IMR-90 (cell line): ENCODE results near the gene CCDC30. TPM values are rescaled to one million over a fixed set of nuclear protein-coding genes. Genes with fewer than 3 reads are reported as not detected.

Experiments used
- ATAC-seq: fragments of 200-7000 bp; cut with Tn5 transposase; 2 replicates; pipeline ENCODE4 v1.9.1; 2020; ENCODE audit warnings: low read depth, mild to moderate bottlenecking, moderate library complexity
- BruUV-seq: library from RNA; stranded (reverse); fragments of 400-500 nt; replicated peaks from 2 replicates; lab custom pipeline; 2021; lab: Mats Ljungman, UMichigan
- CTCF ChIA-PET: fragments of 300-600 bp; formaldehyde crosslinking; extraction: SDS; loops from one replicate; lab custom pipeline; 2021; ENCODE audit warnings: antibody characterized with exemption; lab: Yijun Ruan, JAX
- POLR2A ChIA-PET: fragments of 300-600 bp; sonication (Branson Sonifier 250); formaldehyde crosslinking; loops from one replicate; lab custom pipeline; 2022; ENCODE audit warnings: antibody characterized with exemption; ENCODE audit not compliant: unreplicated experiment; lab: Charles Lee
- DNase-seq: peaks from one replicate; pipeline ENCODE4 v3.0.0; 2013
- H2AFZ ChIP-seq: replicated peaks from 2 replicates; pipeline ENCODE3; 2013; ENCODE audit warnings: low read length, mild to moderate bottlenecking; ENCODE audit not compliant: poor library complexity
- H2AK5ac ChIP-seq: 2 replicates; pipeline ENCODE4 v1.6.1; 2013; ENCODE audit warnings: low read depth, low read length, inconsistent platforms
- H2AK9ac ChIP-seq: replicated peaks from 2 replicates; pipeline ENCODE3; 2013; ENCODE audit warnings: mild to moderate bottlenecking, low read depth, low read length, moderate library complexity; ENCODE audit not compliant: poor library complexity
- H2BK120ac ChIP-seq: 2 replicates; pipeline ENCODE4 v1.6.1; 2013; ENCODE audit warnings: low read depth, low read length, inconsistent platforms
- H2BK15ac ChIP-seq: 3 replicates; pipeline ENCODE4 v1.6.1; 2013; ENCODE audit warnings: low read depth, low read length, inconsistent platforms
- H2BK20ac ChIP-seq: 2 replicates; pipeline ENCODE4 v1.6.1; 2013; ENCODE audit warnings: low read depth, mild to moderate bottlenecking, inconsistent platforms, low read length, moderate library complexity
- H2BK5ac ChIP-seq: 2 replicates; pipeline ENCODE4 v1.6.1; 2013; ENCODE audit warnings: mild to moderate bottlenecking, low read depth, low read length, inconsistent platforms; ENCODE audit not compliant: poor library complexity, severe bottlenecking
- H3K14ac ChIP-seq: replicated peaks from 2 replicates; pipeline ENCODE4 v1.6.1; 2013; ENCODE audit warnings: low read depth, low read length, inconsistent platforms
- H3K18ac ChIP-seq: 2 replicates; pipeline ENCODE4 v1.6.1; 2013; ENCODE audit warnings: low read depth, low read length, control low read depth
- H3K23ac ChIP-seq: 2 replicates; pipeline ENCODE4 v1.6.1; 2013; ENCODE audit warnings: low read depth, low read length, inconsistent platforms
- H3K27ac ChIP-seq: 2 replicates; pipeline ENCODE4 v1.5.1; 2013; ENCODE audit warnings: mild to moderate bottlenecking, control low read depth, low read length; ENCODE audit not compliant: insufficient read depth
- H3K27me3 ChIP-seq: 2 replicates; pipeline ENCODE4 v1.6.1; 2013; ENCODE audit warnings: low read length; ENCODE audit not compliant: control insufficient read depth, insufficient read depth
- H3K36me3 ChIP-seq: 2 replicates; pipeline ENCODE4 v1.6.1; 2013; ENCODE audit warnings: low read length, mixed read lengths; ENCODE audit not compliant: control insufficient read depth, insufficient read depth
- H3K4ac ChIP-seq: 2 replicates; pipeline ENCODE4 v1.6.1; 2013; ENCODE audit warnings: low read depth, low read length, inconsistent platforms
- H3K4me1 ChIP-seq: 2 replicates; pipeline ENCODE4 v1.6.1; 2013; ENCODE audit warnings: low read length, mixed read lengths; ENCODE audit not compliant: control insufficient read depth, insufficient read depth
- H3K4me2 ChIP-seq: 2 replicates; pipeline ENCODE4 v1.6.1; 2013; ENCODE audit warnings: low read depth, mild to moderate bottlenecking, control low read depth, low read length, moderate library complexity
- H3K4me3 ChIP-seq: 2 replicates; pipeline ENCODE4 v1.5.1; 2013; ENCODE audit warnings: low read depth, mild to moderate bottlenecking, control low read depth, low read length, moderate library complexity; ENCODE audit not compliant: insufficient read depth
- H3K56ac ChIP-seq: 2 replicates; pipeline ENCODE4 v1.6.1; 2013; ENCODE audit warnings: low read length, inconsistent platforms; ENCODE audit not compliant: insufficient read depth; ENCODE audit errors: extremely low read depth
- H3K79me1 ChIP-seq, 2 experiments: 2 replicates each; pipeline ENCODE4 v1.6.1; 2013; ENCODE audit warnings: low read length in 2 of 2, inconsistent platforms in 1 of 2, low read depth in 1 of 2
- H3K9ac ChIP-seq: 2 replicates; pipeline ENCODE4 v1.6.1; 2013; ENCODE audit warnings: low read depth, low read length, control low read depth
- H3K9me1 ChIP-seq: 2 replicates; pipeline ENCODE4 v1.6.1; 2013; ENCODE audit warnings: low read length, inconsistent platforms; ENCODE audit not compliant: insufficient read depth
- H3K9me3 ChIP-seq: 2 replicates; pipeline ENCODE4 v1.6.1; 2013; ENCODE audit warnings: low read length; ENCODE audit not compliant: control insufficient read depth, insufficient read depth
- H4K20me1 ChIP-seq: 2 replicates; pipeline ENCODE4 v1.6.1; 2013; ENCODE audit warnings: low read length, inconsistent platforms; ENCODE audit not compliant: insufficient read depth
- H4K5ac ChIP-seq: 2 replicates; pipeline ENCODE4 v1.6.1; 2013; ENCODE audit warnings: mild to moderate bottlenecking, low read depth, low read length, control low read depth
- H4K8ac ChIP-seq, 2 experiments: 2 replicates each; pipeline ENCODE4 v1.6.1; 2013; ENCODE audit warnings: low read depth in 2 of 2, low read length in 2 of 2, control low read depth in 1 of 2, inconsistent platforms in 1 of 2
- H4K91ac ChIP-seq: 2 replicates; pipeline ENCODE4 v1.6.1; 2013; ENCODE audit warnings: low read depth, low read length, inconsistent platforms; ENCODE audit not compliant: insufficient read depth
- BHLHE40 ChIP-seq: fragments of 150-350 bp; IDR thresholded peaks from 2 replicates; pipeline ENCODE4 v1.6.1; 2016; ENCODE audit warnings: mild to moderate bottlenecking, low read depth, low read length
- CEBPB ChIP-seq: IDR thresholded peaks from 2 replicates; pipeline ENCODE4 v1.6.1; 2012; ENCODE audit warnings: low read depth, low read length, improper control_type of control experiment
- CHD1 ChIP-seq: IDR thresholded peaks from 2 replicates; pipeline ENCODE4 v1.6.1; 2012; ENCODE audit warnings: low read depth, low read length, improper control_type of control experiment
- FOS ChIP-seq: fragments of 150-350 bp; IDR thresholded peaks from 2 replicates; pipeline ENCODE4 v1.6.1; 2016; ENCODE audit warnings: low read depth, low read length
- MAFK ChIP-seq: IDR thresholded peaks from 2 replicates; pipeline ENCODE4 v1.6.1; 2012; ENCODE audit warnings: low read depth, low read length, improper control_type of control experiment
- MAZ ChIP-seq: IDR thresholded peaks from 2 replicates; pipeline ENCODE4 v1.6.1; 2012; ENCODE audit warnings: low read depth, mild to moderate bottlenecking, low read length, improper control_type of control experiment, moderate library complexity, borderline replicate concordance
- MXI1 ChIP-seq: IDR thresholded peaks from 2 replicates; pipeline ENCODE4 v1.6.1; 2012; ENCODE audit warnings: low read depth, mild to moderate bottlenecking, low read length, moderate library complexity, borderline replicate concordance
- NFE2L2 ChIP-seq: fragments of 150-350 bp; IDR thresholded peaks from 2 replicates; pipeline ENCODE4 v1.6.1; 2016; ENCODE audit warnings: low read depth, mild to moderate bottlenecking, low read length
- POLR2A ChIP-seq: IDR thresholded peaks from 2 replicates; pipeline ENCODE4 v1.6.1; 2012; ENCODE audit warnings: mild to moderate bottlenecking, low read depth, low read length
- RAD21 ChIP-seq: IDR thresholded peaks from 2 replicates; pipeline ENCODE4 v1.6.1; 2012; ENCODE audit warnings: low read length, improper control_type of control experiment
- RCOR1 ChIP-seq: IDR thresholded peaks from 2 replicates; pipeline ENCODE4 v1.6.1; 2012; ENCODE audit warnings: mild to moderate bottlenecking, low read length, improper control_type of control experiment; ENCODE audit not compliant: insufficient replicate concordance
- RFX5 ChIP-seq: IDR thresholded peaks from 2 replicates; pipeline ENCODE4 v1.8.0; 2012; ENCODE audit warnings: low read depth, mild to moderate bottlenecking, low read length, moderate library complexity
- SMC3 ChIP-seq: fragments of 150-350 bp; IDR thresholded peaks from 2 replicates; pipeline ENCODE4 v1.6.1; 2016; ENCODE audit warnings: low read depth, mild to moderate bottlenecking, antibody characterized with exemption, low read length, moderate library complexity
- WGBS, 2 experiments: methylation state at CpG; one replicate each; pipeline versions ENCODE4 v1.1.5 to v1.1.7; 2013; ENCODE audit warnings: missing lambda C conversion rate in 2 of 2; ENCODE audit not compliant: insufficient read length in 1 of 2; ENCODE audit errors: extremely low coverage in 2 of 2; 5-methylcytosine and 5-hydroxymethylcytosine counted together
- dilution Hi-C: fragments of 300-500 bp; cut with HindIII; formaldehyde crosslinking; loops from one replicate; pipeline ENCODE4 v1.14.3; 2018; ENCODE audit warnings: low sequenced_read_pairs; ENCODE audit not compliant: unreplicated experiment
- in situ Hi-C: fragments of 300-500 bp; cut with MboI; formaldehyde crosslinking; loops from 3 replicates; pipeline ENCODE4 v1.14.3; 2019; ENCODE audit warnings: low sequenced_read_pairs, inconsistent platforms, mixed read lengths
- intact Hi-C: fragments of 100-400 bp; cut with micrococcal nuclease; formaldehyde crosslinking; loops from 2 replicates; pipeline ENCODE4 v1.10.0; 2022
- polyA plus RNA-seq, 3 experiments: library from polyadenylated mRNA; depleted of rRNA; stranded (reverse); fragments of >200 nt; gene quantifications; 2 replicates each; pipeline ENCODE4 v1.2.3, GENCODE V29; 2012; ENCODE audit warnings: low replicate concordance in 1 of 3
- total RNA-seq: library from RNA; depleted of rRNA; stranded (reverse); fragments of >200 nt; gene quantifications from 2 replicates; pipeline ENCODE4 v1.2.3, GENCODE V29; 2012
- TF ChIP-seq, protein P1 (sequence below): fragments of 150-350 bp; IDR thresholded peaks from 2 replicates; pipeline ENCODE4 v1.6.1; 2016; ENCODE audit warnings: low read depth, mild to moderate bottlenecking, low read length, moderate library complexity, borderline replicate concordance
- TF ChIP-seq, protein P2 (sequence below): conservative IDR thresholded peaks from 2 replicates; pipeline ENCODE4 v1.5.1; 2012; ENCODE audit warnings: mild to moderate bottlenecking, low read depth, low read length, improper control_type of control experiment
- TF ChIP-seq, protein P3 (sequence below): fragments of 150-350 bp; IDR thresholded peaks from 2 replicates; pipeline ENCODE4 v1.6.1; 2017; ENCODE audit warnings: mild to moderate bottlenecking, antibody characterized with exemption, low read length, low read depth

CCDC30 gene
- total and polyA plus RNA-seq, 2 of the 4 experiments (the other 2 are of a cell fraction), result 0.14 to 0.18 TPM

DNA sequence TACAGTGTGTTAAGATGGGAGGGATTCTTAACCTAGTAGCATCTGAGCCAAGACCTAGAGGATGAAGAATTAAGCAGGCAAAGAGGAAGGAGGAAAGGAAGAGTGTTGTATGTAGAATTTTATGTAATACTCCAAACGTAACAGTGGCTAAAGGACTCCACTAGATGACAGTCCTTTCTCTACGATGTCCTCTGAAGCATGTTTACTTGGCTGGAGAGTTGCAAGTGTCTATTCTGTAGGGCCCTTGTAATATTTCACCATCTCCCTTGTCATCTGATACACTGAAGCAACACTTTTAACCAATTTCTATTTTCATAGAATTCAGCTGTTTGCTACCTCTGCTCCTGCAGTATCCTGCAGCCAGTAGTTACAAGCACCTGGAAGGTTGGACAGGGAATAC lies 217.0 kb downstream of the CCDC30 start:
- H3K9me3 ChIP-seq, result no peaks in the 10 kb centered on the region
- H3K36me3 ChIP-seq, result peaks cover 8% of the 10 kb centered on the region
- CTCF ChIA-PET, result interaction anchor here (0.8 to 1.4 kb wide), 2 partner anchors 10 to 11 kb away, joined by 3 read pairs; no protein-coding TSS in a partner anchor
- H2BK120ac ChIP-seq, result no peak overlapping the region
- H2BK5ac ChIP-seq, result no peak overlapping the region
- in situ Hi-C loops, result no loop called here
- no peak overlapping the region for H3K56ac ChIP-seq
- H2AK5ac ChIP-seq, result no peak overlapping the region
- H4K20me1 ChIP-seq, result peaks cover 22% of the 10 kb centered on the region
- H2BK20ac ChIP-seq, result no peak overlapping the region
- no peak overlapping the region for H4K91ac ChIP-seq
- no peak overlapping the region for H3K4me3 ChIP-seq
- DNase-seq (no peak), ATAC-seq (no peak)
- H3K27me3 ChIP-seq, result no peaks in the 10 kb centered on the region
- no peak overlapping the region for H3K9ac ChIP-seq
- H3K4me2 ChIP-seq, result no peak overlapping the region
- no peak overlapping the region for H3K18ac ChIP-seq
- H4K5ac ChIP-seq, result no peak overlapping the region
- TF ChIP-seq, protein P1, sequence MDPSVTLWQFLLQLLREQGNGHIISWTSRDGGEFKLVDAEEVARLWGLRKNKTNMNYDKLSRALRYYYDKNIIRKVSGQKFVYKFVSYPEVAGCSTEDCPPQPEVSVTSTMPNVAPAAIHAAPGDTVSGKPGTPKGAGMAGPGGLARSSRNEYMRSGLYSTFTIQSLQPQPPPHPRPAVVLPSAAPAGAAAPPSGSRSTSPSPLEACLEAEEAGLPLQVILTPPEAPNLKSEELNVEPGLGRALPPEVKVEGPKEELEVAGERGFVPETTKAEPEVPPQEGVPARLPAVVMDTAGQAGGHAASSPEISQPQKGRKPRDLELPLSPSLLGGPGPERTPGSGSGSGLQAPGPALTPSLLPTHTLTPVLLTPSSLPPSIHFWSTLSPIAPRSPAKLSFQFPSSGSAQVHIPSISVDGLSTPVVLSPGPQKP, result no peak
- TF ChIP-seq RAD21 (no peak), SMC3 (no peak), MAZ (no peak), BHLHE40 (no peak), RFX5 (no peak), FOS (no peak), CEBPB (no peak), MAFK (no peak), MXI1 (no peak), POLR2A (no peak), CHD1 (no peak), RCOR1 (no peak), NFE2L2 (no peak)
- TF ChIP-seq, protein P2, sequence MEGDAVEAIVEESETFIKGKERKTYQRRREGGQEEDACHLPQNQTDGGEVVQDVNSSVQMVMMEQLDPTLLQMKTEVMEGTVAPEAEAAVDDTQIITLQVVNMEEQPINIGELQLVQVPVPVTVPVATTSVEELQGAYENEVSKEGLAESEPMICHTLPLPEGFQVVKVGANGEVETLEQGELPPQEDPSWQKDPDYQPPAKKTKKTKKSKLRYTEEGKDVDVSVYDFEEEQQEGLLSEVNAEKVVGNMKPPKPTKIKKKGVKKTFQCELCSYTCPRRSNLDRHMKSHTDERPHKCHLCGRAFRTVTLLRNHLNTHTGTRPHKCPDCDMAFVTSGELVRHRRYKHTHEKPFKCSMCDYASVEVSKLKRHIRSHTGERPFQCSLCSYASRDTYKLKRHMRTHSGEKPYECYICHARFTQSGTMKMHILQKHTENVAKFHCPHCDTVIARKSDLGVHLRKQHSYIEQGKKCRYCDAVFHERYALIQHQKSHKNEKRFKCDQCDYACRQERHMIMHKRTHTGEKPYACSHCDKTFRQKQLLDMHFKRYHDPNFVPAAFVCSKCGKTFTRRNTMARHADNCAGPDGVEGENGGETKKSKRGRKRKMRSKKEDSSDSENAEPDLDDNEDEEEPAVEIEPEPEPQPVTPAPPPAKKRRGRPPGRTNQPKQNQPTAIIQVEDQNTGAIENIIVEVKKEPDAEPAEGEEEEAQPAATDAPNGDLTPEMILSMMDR, result no peak
- TF ChIP-seq, protein P3, sequence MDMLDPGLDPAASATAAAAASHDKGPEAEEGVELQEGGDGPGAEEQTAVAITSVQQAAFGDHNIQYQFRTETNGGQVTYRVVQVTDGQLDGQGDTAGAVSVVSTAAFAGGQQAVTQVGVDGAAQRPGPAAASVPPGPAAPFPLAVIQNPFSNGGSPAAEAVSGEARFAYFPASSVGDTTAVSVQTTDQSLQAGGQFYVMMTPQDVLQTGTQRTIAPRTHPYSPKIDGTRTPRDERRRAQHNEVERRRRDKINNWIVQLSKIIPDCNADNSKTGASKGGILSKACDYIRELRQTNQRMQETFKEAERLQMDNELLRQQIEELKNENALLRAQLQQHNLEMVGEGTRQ, result no peak
- no CpG with 5 or more reads among the region's 2 CpGs for WGBS, 2 experiments
- peaks cover 12 to 19% of the 10 kb centered on the region in 2 experiments for H3K79me1 ChIP-seq
- H2BK15ac ChIP-seq, result no peak overlapping the region
- no peak overlapping the region for H3K4ac ChIP-seq
- POLR2A ChIA-PET, result no interaction called here
- no peak overlapping the region for H2AK9ac ChIP-seq
- intact Hi-C loops, result loop anchor here (5.0 to 10.0 kb wide), 4 partner anchors 87 to 535 kb away; partner anchors contain the start of genes C1orf50, P3H1 and ZNF691
- H4K8ac ChIP-seq, result no peak overlapping the region
- no peak overlapping the region for H3K23ac ChIP-seq
- no TSS peak for BruUV-seq
- no peak overlapping the region for H3K14ac ChIP-seq
- H3K4me1 ChIP-seq, result peaks cover 9% of the 10 kb centered on the region; the same call in 1 of the 2 replicates
- H3K27ac ChIP-seq, result no peak overlapping the region
- H2AFZ ChIP-seq, result no peak overlapping the region
- dilution Hi-C loops, result no loop called here
- H3K9me1 ChIP-seq, result peaks cover 7% of the 10 kb centered on the region
